Gastrocnemius medialis (tissue), 4 donors: ENCODE data around the gene ABCC12.

Source experiments
- CTCF ChIP-seq, 5 experiments: fragments of 450-650 bp in 3 of 5; fragments of 200-600 bp in 2 of 5; sonication (generic) in 2 of 5; IDR thresholded peaks in 4 of 5; conservative IDR thresholded peaks in 1 of 5; 1 replicate in 4 of 5; 2 replicates in 1 of 5; pipeline ENCODE4 v1.5.1; 2016 to 2019; ENCODE audit warnings: antibody characterized with exemption in 5 of 5, mild to moderate bottlenecking in 3 of 5, moderate library complexity in 3 of 5
- POLR2A ChIP-seq, 2 donors: fragments of 450-650 bp; IDR thresholded peaks; one replicate each; pipeline ENCODE4 v1.6.1; 2017; ENCODE audit warnings: antibody characterized with exemption in 2 of 2, mild to moderate bottlenecking in 2 of 2, moderate library complexity in 2 of 2

DNA sequence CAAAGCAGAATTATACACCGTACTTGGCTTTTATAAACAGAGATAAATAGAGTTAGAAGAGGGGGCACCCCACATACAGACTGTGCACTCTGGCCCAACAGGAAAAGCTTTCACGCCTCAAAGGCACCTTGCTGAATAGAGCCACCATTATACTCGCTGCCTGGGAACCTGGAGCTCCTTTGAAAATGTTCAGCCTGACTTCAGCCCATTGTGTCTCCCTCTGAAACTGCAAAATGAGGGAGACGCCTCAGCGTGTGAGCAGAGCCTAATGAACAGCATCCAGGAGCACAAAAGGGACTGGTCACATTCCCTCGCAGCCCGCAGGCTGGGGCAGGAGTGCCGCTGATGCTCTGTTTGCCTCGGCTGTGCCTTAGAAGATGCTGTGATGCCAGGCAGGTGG lies 46.3 kb downstream of the ABCC12 start:
- TF ChIP-seq CTCF (IDR thresholded peaks at IDR 0.05 in 4 of 5, conservative IDR thresholded peaks at IDR 0.05 in 1 of 5) (no peak), POLR2A (IDR thresholded peaks at IDR 0.05) (no peak)
